ENCODE results near the gene RNF126.

DNA sequence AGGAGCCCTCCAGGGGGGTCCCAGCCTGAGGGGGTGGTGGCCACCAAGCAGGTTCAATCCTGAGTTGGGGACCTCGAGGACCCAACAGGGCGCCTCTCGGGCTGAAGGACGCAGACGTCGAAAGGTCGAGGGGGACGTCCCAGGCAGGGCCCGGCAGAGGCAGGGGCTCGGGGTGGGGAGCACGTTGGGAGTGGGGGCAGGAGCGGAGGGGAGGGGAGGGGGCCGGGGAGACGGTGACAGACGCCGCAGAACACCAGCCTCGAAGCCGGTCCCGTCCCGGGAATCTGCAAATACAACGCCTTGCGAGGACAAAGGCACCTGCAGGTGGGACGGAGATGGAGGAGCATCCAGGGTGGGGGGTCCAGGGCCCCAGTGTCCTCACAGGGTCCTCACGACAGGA lies 19.3 kb downstream of the RNF126 start:
- TF ChIP-seq, protein P1, sequence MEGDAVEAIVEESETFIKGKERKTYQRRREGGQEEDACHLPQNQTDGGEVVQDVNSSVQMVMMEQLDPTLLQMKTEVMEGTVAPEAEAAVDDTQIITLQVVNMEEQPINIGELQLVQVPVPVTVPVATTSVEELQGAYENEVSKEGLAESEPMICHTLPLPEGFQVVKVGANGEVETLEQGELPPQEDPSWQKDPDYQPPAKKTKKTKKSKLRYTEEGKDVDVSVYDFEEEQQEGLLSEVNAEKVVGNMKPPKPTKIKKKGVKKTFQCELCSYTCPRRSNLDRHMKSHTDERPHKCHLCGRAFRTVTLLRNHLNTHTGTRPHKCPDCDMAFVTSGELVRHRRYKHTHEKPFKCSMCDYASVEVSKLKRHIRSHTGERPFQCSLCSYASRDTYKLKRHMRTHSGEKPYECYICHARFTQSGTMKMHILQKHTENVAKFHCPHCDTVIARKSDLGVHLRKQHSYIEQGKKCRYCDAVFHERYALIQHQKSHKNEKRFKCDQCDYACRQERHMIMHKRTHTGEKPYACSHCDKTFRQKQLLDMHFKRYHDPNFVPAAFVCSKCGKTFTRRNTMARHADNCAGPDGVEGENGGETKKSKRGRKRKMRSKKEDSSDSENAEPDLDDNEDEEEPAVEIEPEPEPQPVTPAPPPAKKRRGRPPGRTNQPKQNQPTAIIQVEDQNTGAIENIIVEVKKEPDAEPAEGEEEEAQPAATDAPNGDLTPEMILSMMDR (IDR thresholded peaks at IDR 0.05): no peak
- no peak for TF ChIP-seq POLR2A (IDR thresholded peaks at IDR 0.05)

Measured in body of pancreas (tissue), 4 donors.